KG1 (cell line): Measurements from ENCODE around the gene NOSTRIN.
"Not testable (repeated sequence)": the region's sequence is repeated elsewhere in the genome, so short reads cannot be mapped to it uniquely, and the experiment has no call there.

Source experiments
- DNase-seq: peaks from one replicate; lab custom pipeline; 2025; lab: John Stamatoyannopoulos, UW

NOSTRIN gene

GRCh38 chr2:168801961-168802858, at the start of gene NOSTRIN:
TSS of gene NOSTRIN (plus strand) at chr2:168802637. CDS start at chr2:168802647, 10 bp downstream.
- DNase-seq, result no peak

GRCh38 chr2:168753765-168754329, 48.6 kb upstream of the NOSTRIN start:
- no peak for DNase-seq

GRCh38 chr2:168757223-168757622, 45.2 kb upstream of the NOSTRIN start:
- no peak for DNase-seq

- no peak for DNase-seq
Observed at GRCh38 chr2:168758970-168759820, 43.2 kb upstream of the NOSTRIN start.

GRCh38 chr2:168765401-168765800, 37.0 kb upstream of the NOSTRIN start:
- no peak for DNase-seq

- no peak for DNase-seq
Observed at GRCh38 chr2:168766600-168766999, 35.8 kb upstream of the NOSTRIN start.

GRCh38 chr2:168767258-168767657, 35.2 kb upstream of the NOSTRIN start:
- DNase-seq, result no peak

- not testable (repeated sequence) for DNase-seq
Observed at GRCh38 chr2:168768357-168768756, 34.1 kb upstream of the NOSTRIN start.

- DNase-seq, result no peak
Observed at GRCh38 chr2:168770796-168771195, 31.6 kb upstream of the NOSTRIN start.

- no peak for DNase-seq
Observed at GRCh38 chr2:168772704-168773103, 29.7 kb upstream of the NOSTRIN start.

- no peak for DNase-seq
Observed at GRCh38 chr2:168773128-168773527, 29.3 kb upstream of the NOSTRIN start.

- DNase-seq, result no peak
Observed at GRCh38 chr2:168773719-168774521, 28.5 kb upstream of the NOSTRIN start.

- no peak for DNase-seq
Observed at GRCh38 chr2:168775837-168776236, 26.6 kb upstream of the NOSTRIN start.

GRCh38 chr2:168780669-168781071, 21.8 kb upstream of the NOSTRIN start:
- DNase-seq, result no peak

GRCh38 chr2:168781191-168781817, 21.1 kb upstream of the NOSTRIN start:
- DNase-seq, result no peak

- DNase-seq, result no peak
Observed at GRCh38 chr2:168782271-168782670, 20.2 kb upstream of the NOSTRIN start.

- no peak for DNase-seq
Observed at GRCh38 chr2:168784993-168785392, 17.4 kb upstream of the NOSTRIN start.

GRCh38 chr2:168787098-168787781, 15.2 kb upstream of the NOSTRIN start:
- no peak for DNase-seq

- DNase-seq, result no peak
Observed at GRCh38 chr2:168787782-168788376, 14.6 kb upstream of the NOSTRIN start.

GRCh38 chr2:168789776-168790175, 12.7 kb upstream of the NOSTRIN start:
- DNase-seq, result no peak
